HUES6 (cell line): Measurements from ENCODE around the gene DCP2.
A peak's percentile ranks its signal among the peaks of the same experiment; 100 is the strongest.

Experiments
- H3K27ac ChIP-seq: 2 replicates; pipeline ENCODE4 v1.7.0; 2013; ENCODE audit warnings: low read depth, mild to moderate bottlenecking, low read length, inconsistent platforms
- H3K27me3 ChIP-seq: 2 replicates; pipeline ENCODE4 v1.6.1; 2013; ENCODE audit warnings: low read length; ENCODE audit not compliant: control insufficient read depth, insufficient read depth
- H3K36me3 ChIP-seq: 2 replicates; pipeline ENCODE4 v1.6.1; 2013; ENCODE audit warnings: low read length; ENCODE audit not compliant: control insufficient read depth, insufficient read depth
- H3K4me1 ChIP-seq: 2 replicates; pipeline ENCODE4 v1.6.1; 2013; ENCODE audit warnings: low read length; ENCODE audit not compliant: control insufficient read depth, insufficient read depth
- H3K4me3 ChIP-seq: 2 replicates; pipeline ENCODE4 v1.5.1; 2013; ENCODE audit warnings: low read depth, low read length
- H3K9ac ChIP-seq: one replicate; pipeline ENCODE4 v1.6.1; 2013; ENCODE audit warnings: mild to moderate bottlenecking, low read length
- H3K9me3 ChIP-seq: 2 replicates; pipeline ENCODE4 v1.6.1; 2013; ENCODE audit warnings: low read depth, low read length; ENCODE audit not compliant: control insufficient read depth, insufficient read depth

The DCP2 gene

DNA sequence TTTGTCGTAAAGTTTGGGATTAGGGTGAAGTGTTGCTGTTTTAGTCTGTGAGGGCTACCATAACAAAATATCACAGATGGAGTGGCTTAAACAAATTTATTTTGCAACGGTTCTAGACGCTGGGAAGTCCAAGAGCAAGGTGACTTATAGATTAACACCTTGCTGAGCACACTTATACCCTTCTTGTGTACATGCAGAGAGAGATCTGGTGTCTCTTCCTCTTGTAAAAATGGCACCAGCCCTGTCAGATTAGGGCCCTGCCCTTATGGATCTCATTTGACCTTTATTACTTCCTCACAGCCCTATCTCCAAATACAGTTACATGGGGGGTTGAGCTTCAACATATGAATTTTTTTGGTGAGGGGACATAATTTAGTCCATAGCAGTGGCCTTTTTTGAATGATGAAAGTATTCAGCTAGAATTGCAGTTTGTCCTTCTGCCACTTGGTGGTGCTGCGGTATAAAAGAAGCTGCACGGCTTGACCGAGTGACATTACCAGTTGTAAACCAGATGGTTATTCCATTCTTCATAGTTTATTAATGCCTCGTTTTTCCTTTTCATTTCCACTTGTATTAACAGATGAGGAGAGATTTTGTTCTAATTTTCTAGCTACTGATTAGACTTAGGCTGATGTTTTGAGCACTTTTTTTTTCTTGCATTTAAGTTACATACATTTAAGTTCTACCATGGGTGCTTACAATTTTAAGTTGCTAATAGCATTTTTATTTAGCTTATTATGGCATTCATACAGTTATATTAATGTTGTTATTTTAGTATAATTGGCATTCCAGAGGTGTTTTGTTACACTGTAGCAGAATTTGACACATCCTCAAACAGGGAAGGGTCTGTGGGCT is 19.4 kb downstream of the DCP2 start:
- Histone ChIP-seq H3K9me3 (no peaks in the 10 kb centered on the region), H3K4me1 (peaks cover 11% of the 10 kb centered on the region; the same call in 1 of the 2 replicates), H3K27me3 (no peaks in the 10 kb centered on the region), H3K36me3 (peaks cover 47% of the 10 kb centered on the region), H3K4me3 (no peak overlapping the region), H3K9ac (no peak overlapping the region), H3K27ac (no peak overlapping the region)

DNA sequence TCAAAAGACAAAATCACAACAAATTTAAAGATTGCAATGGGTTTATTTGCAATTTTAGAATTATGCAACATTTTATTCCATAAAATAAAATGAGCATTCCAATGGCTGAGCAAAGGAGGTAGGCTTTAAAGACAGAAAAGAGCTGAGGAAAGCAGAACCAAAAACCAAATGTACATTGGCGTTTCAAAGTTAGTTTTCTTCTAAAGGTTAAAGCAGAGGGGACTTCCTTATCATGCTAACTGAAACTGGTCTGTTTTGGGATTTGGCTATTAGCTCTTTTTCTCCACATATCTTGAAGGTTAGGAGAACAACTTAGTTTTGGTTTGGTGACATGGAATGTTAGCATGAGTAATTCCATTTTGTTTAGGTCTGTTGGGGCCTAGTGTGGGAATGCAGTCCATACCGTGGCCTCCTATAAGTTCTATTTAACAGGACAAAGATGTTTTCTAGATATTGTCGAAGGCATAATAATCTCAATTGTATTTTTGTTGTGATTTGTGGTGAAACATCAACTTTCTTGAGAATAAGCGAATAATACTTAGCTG is 20.3 kb downstream of the DCP2 start:
- Histone ChIP-seq H3K9me3 (no peaks in the 10 kb centered on the region), H3K36me3 (peaks cover 56% of the 10 kb centered on the region)

GRCh38 chr5:112998296-112998695 is 21.7 kb downstream of the DCP2 start:
- H3K9ac ChIP-seq: no peak overlapping the region
- no peaks in the 10 kb centered on the region for H3K9me3 ChIP-seq
- no peaks in the 10 kb centered on the region for H3K27me3 ChIP-seq
- peaks cover 11% of the 10 kb centered on the region; the same call in 1 of the 2 replicates for H3K4me1 ChIP-seq
- peaks cover 57% of the 10 kb centered on the region for H3K36me3 ChIP-seq
- no peak overlapping the region for H3K4me3 ChIP-seq
- H3K27ac ChIP-seq: no peak overlapping the region

More for the DNA sequence above, 20.3 kb downstream of the DCP2 start:
- Histone ChIP-seq H3K9ac (no peak overlapping the region), H3K27me3 (no peaks in the 10 kb centered on the region), H3K4me3 (no peak overlapping the region), H3K27ac (no peak overlapping the region), H3K4me1 (peaks cover 11% of the 10 kb centered on the region; the same call in 1 of the 2 replicates)

DNA sequence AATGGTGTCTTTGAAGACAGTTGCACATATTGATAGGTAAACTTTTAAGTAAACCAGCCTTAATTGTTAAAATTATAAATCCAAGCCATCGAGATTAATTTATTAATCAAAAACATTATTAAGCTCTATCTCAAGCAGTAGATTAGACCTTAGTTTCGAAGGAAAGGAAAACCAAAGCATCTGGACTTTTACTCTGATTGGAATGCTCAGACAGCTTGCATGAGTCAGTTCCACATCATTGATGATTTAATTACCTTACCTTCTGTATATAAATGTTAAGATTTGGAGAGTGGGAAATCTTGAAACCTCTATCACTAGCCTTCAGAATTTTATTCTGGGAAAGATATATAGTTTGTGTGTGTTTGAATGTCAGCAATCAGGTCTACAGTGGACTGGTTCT is 23.9 kb downstream of the DCP2 start:
- Histone ChIP-seq H3K4me3 (no peak overlapping the region), H3K27ac (no peak overlapping the region), H3K4me1 (peaks cover 11% of the 10 kb centered on the region; the same call in 1 of the 2 replicates), H3K27me3 (no peaks in the 10 kb centered on the region), H3K36me3 (peaks cover 66% of the 10 kb centered on the region), H3K9ac (no peak overlapping the region), H3K9me3 (no peaks in the 10 kb centered on the region)

DNA sequence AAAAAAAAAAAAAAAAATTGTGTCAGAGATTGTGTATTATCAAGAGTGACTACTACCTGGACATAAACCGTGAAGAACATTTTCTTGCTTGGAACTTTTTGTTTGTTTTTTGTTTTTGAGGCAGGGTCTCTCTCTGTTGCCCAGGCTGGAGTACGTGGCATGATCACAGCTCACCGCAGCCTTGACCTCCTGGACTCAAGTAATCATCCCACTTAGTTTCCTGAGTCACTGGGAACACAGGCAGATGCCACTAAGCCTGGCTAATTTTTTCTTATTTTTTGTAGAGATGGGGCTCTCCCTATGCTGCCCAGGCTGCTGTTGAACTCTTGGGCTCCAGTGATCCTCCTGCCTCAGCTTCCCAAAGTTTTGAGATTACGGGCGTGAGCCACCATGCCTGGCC is 25.8 kb downstream of the DCP2 start:
- Histone ChIP-seq H3K27me3 (no peaks in the 10 kb centered on the region), H3K27ac (no peak overlapping the region), H3K4me1 (0 out of 2 replicates have a peak, but pooled peaks cover 7% of the 10 kb centered on the region), H3K4me3 (no peak overlapping the region), H3K9me3 (no peaks in the 10 kb centered on the region), H3K36me3 (peaks cover 71% of the 10 kb centered on the region), H3K9ac (no peak overlapping the region)

DNA sequence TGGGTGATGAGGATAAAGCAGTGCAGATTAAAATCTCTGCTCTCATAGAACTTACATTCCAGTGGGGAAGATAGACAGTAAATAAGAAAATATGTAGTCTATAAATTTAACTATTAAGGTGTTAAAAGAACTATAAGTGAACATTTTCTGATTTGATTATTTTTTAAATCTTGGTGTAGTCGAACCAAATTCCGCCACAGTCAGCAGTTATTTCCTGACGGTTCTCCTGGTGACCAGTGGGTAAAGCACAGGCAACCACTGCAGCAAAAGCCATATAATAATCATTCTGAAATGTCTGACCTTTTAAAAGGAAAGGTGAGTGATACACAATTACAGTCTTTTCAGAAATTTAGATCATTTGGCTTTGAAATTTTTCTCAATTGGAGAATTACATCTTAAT is 27.2 kb downstream of the DCP2 start:
- no peaks in the 10 kb centered on the region for H3K9me3 ChIP-seq
- no peaks in the 10 kb centered on the region for H3K27me3 ChIP-seq
- H3K4me3 ChIP-seq: no peak overlapping the region
- H3K4me1 ChIP-seq: 0 out of 2 replicates have a peak, but pooled peaks cover 2% of the 10 kb centered on the region
- H3K9ac ChIP-seq: no peak overlapping the region
- H3K27ac ChIP-seq: no peak overlapping the region
- H3K36me3 ChIP-seq: peaks cover 79% of the 10 kb centered on the region

- H3K36me3 ChIP-seq: peaks cover 86% of the 10 kb centered on the region
- H3K9me3 ChIP-seq: no peaks in the 10 kb centered on the region
- no peaks in the 10 kb centered on the region for H3K4me1 ChIP-seq
- H3K4me3 ChIP-seq: no peak overlapping the region
- no peaks in the 10 kb centered on the region for H3K27me3 ChIP-seq
- no peak overlapping the region for H3K9ac ChIP-seq
- H3K27ac ChIP-seq: no peak overlapping the region
Observed at GRCh38 chr5:113005454-113005853, 28.9 kb downstream of the DCP2 start.

- Histone ChIP-seq H3K9ac (no peak overlapping the region), H3K27ac (no peak overlapping the region), H3K27me3 (no peaks in the 10 kb centered on the region), H3K4me1 (no peaks in the 10 kb centered on the region), H3K4me3 (no peak overlapping the region), H3K36me3 (peaks cover 54% of the 10 kb centered on the region), H3K9me3 (no peaks in the 10 kb centered on the region)
Observed at GRCh38 chr5:113017881-113018635, 41.5 kb downstream of the DCP2 start.

DNA sequence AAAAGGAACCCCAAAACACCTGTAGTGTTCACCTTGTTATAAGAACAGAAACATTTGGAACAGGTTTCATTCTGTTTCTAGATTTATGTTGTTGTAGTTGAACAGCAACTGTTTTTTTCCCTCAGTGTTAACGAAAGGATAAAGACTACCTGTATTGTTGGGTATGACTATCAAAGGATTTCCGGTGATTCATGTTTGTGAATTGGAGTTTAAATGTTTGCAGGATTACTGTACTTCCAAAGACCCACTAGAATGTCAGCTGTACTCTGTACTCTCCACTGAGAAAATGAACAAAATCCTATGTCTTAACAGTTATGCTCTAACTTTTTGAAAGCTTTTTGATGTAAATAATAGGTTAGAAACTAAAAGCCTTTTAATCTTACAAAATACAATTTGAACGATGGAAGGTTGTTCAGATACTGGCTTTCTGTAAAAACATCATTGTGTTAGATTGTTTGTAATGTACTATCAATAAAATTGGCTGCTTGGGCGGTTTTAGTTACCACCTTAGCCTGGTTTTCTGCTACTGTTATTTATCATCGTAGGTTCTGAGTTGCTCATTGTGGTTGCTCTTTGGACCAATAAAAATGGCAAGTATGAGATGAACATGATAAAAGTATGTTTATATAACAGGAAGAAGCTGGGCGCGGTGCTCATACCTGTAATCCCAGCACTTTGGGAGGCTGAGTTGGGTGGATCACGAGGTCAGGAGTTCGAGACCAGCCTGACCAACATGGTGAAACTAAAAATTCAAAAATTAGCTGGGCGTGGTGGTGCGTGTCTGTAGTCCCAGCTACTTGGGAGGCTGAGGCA is 44.1 kb downstream of the DCP2 start:
- peaks cover 46% of the 10 kb centered on the region for H3K36me3 ChIP-seq
- no peaks in the 10 kb centered on the region for H3K4me1 ChIP-seq
- H3K9me3 ChIP-seq: no peaks in the 10 kb centered on the region
- H3K27ac ChIP-seq: peak overlapping the region; percentile 38; the same call in 1 of the 2 replicates
- H3K27me3 ChIP-seq: no peaks in the 10 kb centered on the region
- no peak overlapping the region for H3K9ac ChIP-seq
- no peak overlapping the region for H3K4me3 ChIP-seq

GRCh38 chr5:113022661-113023060 is 46.1 kb downstream of the DCP2 start:
- no peak overlapping the region for H3K27ac ChIP-seq
- H3K27me3 ChIP-seq: no peaks in the 10 kb centered on the region
- H3K4me3 ChIP-seq: no peak overlapping the region
- H3K9ac ChIP-seq: no peak overlapping the region
- H3K4me1 ChIP-seq: no peaks in the 10 kb centered on the region
- H3K9me3 ChIP-seq: no peaks in the 10 kb centered on the region
- H3K36me3 ChIP-seq: peaks cover 64% of the 10 kb centered on the region
